ENCODE measurements around the gene DCC. TPM values are rescaled to one million over a fixed set of nuclear protein-coding genes. Genes with fewer than 3 reads are reported as not detected.
"Not testable (repeated sequence)": the region's sequence is repeated elsewhere in the genome, so short reads cannot be mapped to it uniquely, and the experiment has no call there.

Gene DCC
- total RNA-seq, 2 donors from 2014 or later = not detected

DNA sequence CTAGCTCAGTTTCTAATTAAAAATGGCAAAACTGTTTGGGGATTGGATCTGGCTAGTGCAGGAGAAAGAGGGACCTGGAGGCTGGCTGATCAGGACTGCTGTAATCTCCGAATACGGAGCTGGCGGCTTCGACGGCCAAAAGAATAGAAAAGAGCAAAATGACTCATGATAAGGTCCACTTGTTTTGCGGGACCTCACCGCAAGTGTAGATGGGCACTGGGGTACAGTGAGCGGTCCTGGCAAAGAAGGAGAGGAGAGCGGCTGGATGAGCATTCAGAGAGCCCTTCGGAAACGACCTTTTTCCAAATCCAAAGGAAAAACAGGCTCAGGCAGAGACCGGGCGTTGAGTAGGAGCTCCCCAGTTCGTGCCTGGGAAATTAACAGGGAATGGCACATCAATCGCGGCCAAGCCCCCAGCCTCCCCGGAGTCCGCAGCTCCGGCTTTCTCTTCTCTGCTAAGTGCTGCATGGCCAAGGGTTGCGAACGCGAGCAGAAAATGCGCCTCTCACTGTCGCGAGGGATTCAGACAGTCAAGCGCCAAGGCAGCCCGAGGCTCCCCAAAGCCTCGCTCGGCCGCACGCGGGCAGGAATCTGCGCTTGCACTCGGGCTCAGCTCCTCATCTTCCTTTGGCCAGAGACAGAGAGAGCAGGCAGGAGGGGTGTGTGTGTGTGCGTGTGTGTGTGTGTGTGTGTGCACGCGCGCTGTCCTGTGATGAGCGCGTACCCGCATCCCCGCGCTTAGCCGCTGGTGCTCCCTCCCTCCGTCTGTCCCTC, 1.8 kb downstream of the DCC start:
- ATAC-seq (no peak), DNase-seq (ENCODE audit: low spot score in 2 of 2) (no peak)
- Mint-ChIP-seq H3K9me3 (peaks cover 4 to 10% of the 10 kb centered on the region in 2 donors), H3K36me3 (peaks cover 18 to 30% of the 10 kb centered on the region in 2 donors), H3K27ac (no peak overlapping the region)

DNA sequence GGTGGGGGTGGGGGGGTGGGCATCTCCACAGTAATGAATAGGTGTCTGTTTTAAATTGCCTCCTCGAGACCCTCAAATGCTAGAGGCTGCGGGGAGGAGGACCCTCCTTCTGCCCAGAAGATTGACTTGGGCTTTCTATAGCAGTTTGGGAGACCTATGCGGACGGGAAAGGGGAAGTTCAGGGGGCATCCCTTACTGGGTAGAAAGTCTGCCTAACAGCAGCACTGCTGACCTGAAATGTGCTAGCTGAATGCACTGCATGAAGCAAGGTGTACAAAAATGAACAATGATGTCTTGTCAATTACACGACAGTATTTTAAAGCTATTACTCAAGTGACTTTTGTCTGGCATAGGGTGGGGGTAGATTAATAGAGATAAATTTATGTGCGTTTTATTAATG, 2.5 kb downstream of the DCC start:
- Mint-ChIP-seq H3K9me3 (peaks cover 0 to 10% of the 10 kb centered on the region in 2 donors), H3K27ac (no peak overlapping the region), H3K36me3 (peaks cover 18 to 25% of the 10 kb centered on the region in 2 donors)
- DNase-seq (ENCODE audit: low spot score in 2 of 2) (no peak), ATAC-seq (no peak)

DNA sequence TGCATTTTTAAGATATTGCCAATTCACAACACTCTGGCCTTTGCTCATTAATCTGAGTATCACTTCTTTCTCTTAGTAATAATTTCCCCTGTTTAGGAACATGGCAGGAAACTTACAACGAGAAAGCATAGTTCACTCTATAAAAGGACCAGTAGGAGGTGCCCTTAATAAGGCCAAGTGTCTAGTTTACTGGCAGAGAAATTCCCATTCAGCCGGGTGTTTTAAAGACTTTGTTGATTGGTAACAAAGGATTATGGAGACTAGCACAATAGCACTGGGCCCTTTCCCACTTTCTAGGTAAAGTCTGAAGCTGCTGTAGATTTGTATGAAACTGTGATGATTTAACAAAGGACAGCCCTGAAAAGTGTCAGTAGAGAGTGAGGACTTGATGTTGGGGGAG, 3.1 kb downstream of the DCC start:
- peaks cover 0 to 7% of the 10 kb centered on the region in 2 donors for H3K9me3 Mint-ChIP-seq
- H3K36me3 Mint-ChIP-seq = peaks cover 18 to 25% of the 10 kb centered on the region in 2 donors

DNA sequence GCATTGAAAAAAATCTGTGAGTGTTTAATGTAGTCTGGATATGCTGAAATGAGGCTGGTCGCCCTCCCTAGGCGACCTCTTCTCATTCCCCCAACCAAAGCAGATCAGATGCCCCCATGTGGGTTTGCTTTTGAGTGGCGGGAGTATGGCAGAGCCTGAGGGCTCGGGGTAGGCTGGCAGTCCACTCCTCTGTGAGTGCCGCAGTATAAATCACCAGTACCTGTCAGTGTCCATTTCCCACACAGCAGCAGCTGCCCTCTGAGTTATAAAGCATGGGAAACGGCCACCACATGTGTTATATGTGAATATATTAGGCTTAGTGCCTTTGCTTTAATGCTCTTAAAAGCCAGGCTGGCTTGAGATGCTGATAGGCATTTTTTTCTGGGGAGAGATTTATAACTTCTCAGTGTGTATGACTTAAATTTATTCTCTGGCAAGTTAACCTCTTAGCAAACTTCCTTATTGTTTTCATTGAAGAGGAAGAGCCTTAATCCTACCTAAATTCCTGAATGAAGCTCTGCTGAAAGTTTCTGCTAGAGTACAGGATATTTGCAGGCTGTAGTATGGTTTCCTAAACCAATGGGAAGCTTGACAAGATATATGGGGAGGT, 3.8 kb downstream of the DCC start:
- Mint-ChIP-seq H3K27ac (no peak overlapping the region), H3K9me3 (peaks cover 0 to 7% of the 10 kb centered on the region in 2 donors), H3K36me3 (peaks cover 18 to 25% of the 10 kb centered on the region in 2 donors)
- DNase-seq (ENCODE audit: low spot score in 2 of 2) = no peak
- no peak for ATAC-seq

More for the DNA sequence above, 3.1 kb downstream of the DCC start:
- no peak overlapping the region for H3K27ac Mint-ChIP-seq
- DNase-seq (ENCODE audit: low spot score in 2 of 2) = no peak
- no peak for ATAC-seq

DNA sequence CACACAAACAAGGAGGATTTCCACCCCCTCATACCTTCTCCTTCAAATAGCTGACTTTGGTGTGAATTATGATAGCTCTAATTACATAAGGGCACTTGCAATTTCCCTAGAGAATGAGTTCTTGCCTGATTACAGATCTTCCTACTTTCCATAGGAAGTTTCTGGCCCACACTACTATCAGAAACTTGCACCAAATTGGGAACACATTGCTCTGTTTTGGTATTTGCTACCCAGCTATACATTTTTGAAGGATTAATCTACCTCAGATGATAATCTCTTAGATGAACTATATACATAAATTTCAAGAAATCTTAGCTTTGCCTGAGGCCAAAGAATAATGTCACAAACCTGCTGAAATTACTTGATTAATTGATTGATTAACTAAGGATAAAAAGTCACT, 4.9 kb downstream of the DCC start:
- DNase-seq (ENCODE audit: low spot score in 2 of 2) (no peak), ATAC-seq (no peak)
- H3K36me3 Mint-ChIP-seq = peaks cover 16 to 20% of the 10 kb centered on the region in 2 donors
- no peak overlapping the region for H3K27ac Mint-ChIP-seq
- peaks cover 5 to 12% of the 10 kb centered on the region in 2 donors for H3K9me3 Mint-ChIP-seq

DNA sequence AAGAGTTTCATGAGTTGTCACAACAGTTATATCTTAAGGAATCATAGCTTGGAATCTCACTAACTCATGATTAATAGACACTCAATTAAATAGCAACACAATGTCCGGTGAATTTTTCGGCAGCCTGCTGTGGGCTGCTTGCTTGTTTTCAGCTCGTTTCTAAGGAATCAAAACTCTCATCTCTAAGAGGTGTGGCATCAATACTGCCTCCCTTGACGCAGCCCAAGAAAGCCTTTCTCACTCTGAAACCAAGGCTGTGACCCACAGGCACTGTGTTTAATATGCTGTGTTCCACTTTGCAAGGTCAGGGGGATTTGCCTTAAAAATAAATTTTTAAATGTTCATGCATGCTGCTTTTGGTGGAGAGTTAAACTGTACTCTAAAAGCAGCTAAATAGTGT, 5.4 kb downstream of the DCC start:
- Mint-ChIP-seq H3K27ac (no peak overlapping the region), H3K36me3 (peaks cover 11 to 15% of the 10 kb centered on the region in 2 donors), H3K9me3 (peaks cover 5 to 8% of the 10 kb centered on the region in 2 donors)
- ATAC-seq (no peak), DNase-seq (ENCODE audit: low spot score in 2 of 2) (no peak)

DNA sequence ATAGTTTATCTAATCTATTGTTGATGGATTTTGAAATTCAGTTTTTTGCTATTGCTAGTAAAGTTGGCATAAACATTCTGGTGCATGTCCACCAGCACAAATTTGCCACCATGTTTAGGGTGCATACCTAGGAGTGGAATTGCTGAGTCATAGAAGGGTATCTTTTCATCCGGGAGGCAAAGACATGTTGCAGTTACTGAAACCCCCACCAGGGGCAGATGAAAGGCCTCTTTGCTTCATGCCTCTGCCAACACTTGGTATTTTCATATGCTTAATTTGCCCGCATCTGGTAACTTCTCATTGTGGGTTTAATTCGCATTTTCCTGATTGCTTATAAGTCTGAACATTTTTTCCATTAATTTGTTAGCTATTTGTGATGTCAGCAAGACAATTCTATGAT, 8.2 kb downstream of the DCC start:
- Mint-ChIP-seq H3K27ac (no peak overlapping the region), H3K9me3 (peaks cover 6 to 10% of the 10 kb centered on the region in 2 donors), H3K36me3 (no peaks in the 10 kb centered on the region)
- ATAC-seq (no peak), DNase-seq (ENCODE audit: low spot score in 2 of 2) (no peak)

DNA sequence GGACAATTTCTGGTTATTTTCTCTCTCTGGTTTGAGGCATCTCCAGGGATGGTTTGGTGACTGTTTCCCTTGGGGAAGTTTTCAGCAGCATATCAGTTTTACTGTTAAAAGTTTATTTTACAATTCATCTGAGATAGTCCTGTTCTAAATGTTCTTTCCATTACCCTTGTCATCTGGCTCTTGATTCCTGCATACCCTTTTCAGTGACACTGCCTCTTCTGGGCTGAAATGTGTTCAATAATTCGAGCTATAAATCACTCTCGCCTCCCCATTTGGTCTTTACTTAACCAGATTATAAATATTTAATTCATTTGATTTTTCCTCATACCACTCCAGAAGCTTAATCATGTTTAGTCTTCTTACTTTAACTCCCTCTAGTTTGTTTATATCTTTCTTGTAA, 9.5 kb downstream of the DCC start:
- DNase-seq (ENCODE audit: low spot score in 2 of 2) (no peak), ATAC-seq (no peak)
- H3K36me3 Mint-ChIP-seq = no peaks in the 10 kb centered on the region
- no peak overlapping the region for H3K27ac Mint-ChIP-seq
- H3K9me3 Mint-ChIP-seq = peaks cover 6 to 10% of the 10 kb centered on the region in 2 donors

DNA sequence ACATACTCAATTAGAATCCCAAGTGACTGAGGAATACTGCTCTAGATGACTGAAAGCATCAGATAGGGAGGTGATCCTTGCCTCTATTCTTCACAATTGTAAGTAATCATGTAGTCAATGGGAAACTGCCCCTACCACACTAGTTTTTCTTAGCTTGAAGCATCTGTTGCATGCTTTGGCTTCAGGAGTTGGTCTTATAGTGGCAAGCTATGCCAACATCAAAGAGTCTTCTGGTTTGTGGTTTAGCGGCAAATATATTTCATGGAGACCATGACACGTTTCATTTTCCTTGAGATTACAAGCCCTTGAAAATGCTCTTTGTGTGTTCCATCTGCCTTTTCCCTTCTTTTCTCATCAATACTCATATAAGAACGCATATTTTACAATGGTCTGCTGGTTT, 12.9 kb downstream of the DCC start:
- DNase-seq (ENCODE audit: low spot score in 2 of 2) (no peak), ATAC-seq (no peak)
- H3K36me3 Mint-ChIP-seq = no peaks in the 10 kb centered on the region
- peaks cover 10 to 11% of the 10 kb centered on the region in 2 donors for H3K9me3 Mint-ChIP-seq
- H3K27ac Mint-ChIP-seq = no peak overlapping the region

DNA sequence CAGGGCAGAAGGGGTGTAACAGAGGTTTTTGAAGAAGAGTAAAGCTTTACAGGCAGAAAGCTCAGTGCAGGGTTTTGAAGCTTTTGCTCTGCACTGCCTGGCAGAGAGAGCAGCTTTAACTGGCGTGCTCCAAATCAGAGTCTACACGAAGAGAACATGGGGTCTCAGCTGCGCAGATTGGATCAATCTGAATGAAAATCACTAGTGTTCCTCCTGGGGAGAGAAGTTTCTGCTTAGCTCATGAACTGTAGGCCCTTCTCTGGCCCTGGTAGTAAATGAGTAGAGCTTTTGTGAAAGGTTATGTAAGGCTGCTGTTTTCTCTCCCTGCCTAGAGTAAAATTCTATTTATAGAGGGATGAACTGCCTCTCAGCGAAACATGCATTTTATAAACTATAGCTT, 13.6 kb downstream of the DCC start:
- no peaks in the 10 kb centered on the region for H3K36me3 Mint-ChIP-seq
- no peak for ATAC-seq

DNA sequence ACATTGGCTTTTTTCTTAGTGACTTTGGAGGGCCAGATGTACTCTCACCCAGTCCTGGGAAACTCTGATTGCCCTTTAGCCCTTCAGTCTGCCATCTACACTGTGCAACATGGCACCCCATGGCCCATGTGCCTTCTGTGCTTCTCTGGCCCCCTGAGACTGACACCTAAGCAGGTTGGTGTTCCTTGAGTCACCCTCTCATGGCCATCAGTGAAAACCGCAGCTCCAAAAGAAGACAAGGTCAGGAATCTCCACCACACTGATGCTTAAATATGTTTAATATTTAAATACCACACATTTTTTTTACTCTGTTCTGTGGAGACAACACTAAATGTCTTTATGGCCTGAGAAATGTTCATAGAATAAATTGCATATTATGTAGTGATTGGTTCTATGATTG, 23.9 kb downstream of the DCC start:
- peaks cover 7 to 16% of the 10 kb centered on the region in 2 donors for H3K9me3 Mint-ChIP-seq
- DNase-seq (ENCODE audit: low spot score in 2 of 2) (no peak), ATAC-seq (no peak)
- H3K27ac Mint-ChIP-seq = no peak overlapping the region
- peaks cover 0 to 4% of the 10 kb centered on the region in 2 donors for H3K36me3 Mint-ChIP-seq

More for the DNA sequence above, 13.6 kb downstream of the DCC start:
- DNase-seq (ENCODE audit: low spot score in 2 of 2) = no peak
- Mint-ChIP-seq H3K9me3 (peaks cover 15% of the 10 kb centered on the region in 2 donors), H3K27ac (no peak overlapping the region)

DNA sequence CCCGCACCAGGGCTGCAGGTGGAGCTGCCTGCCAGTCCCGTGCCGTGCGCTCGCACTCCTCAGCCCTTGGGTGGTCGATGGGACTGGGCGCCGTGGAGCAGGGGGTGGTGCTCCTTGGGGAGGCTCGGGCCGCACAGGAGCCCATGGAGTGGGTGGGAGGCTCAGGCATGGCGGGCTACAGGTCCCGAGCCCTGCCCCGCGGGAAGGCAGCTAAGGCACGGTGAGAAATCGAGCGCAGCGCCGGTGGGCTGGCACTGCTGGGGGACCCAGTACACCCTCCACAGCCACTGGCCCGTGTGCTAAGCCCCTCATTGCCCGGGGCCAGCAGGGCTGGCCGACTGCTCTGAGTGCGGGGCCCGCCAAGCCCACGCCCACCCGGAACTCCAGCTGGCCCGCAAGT, 26.9 kb downstream of the DCC start:
- ATAC-seq; H3K36me3 Mint-ChIP-seq; H3K27ac Mint-ChIP-seq; H3K9me3 Mint-ChIP-seq; DNase-seq (ENCODE audit: low spot score in 2 of 2): not testable (repeated sequence)

DNA sequence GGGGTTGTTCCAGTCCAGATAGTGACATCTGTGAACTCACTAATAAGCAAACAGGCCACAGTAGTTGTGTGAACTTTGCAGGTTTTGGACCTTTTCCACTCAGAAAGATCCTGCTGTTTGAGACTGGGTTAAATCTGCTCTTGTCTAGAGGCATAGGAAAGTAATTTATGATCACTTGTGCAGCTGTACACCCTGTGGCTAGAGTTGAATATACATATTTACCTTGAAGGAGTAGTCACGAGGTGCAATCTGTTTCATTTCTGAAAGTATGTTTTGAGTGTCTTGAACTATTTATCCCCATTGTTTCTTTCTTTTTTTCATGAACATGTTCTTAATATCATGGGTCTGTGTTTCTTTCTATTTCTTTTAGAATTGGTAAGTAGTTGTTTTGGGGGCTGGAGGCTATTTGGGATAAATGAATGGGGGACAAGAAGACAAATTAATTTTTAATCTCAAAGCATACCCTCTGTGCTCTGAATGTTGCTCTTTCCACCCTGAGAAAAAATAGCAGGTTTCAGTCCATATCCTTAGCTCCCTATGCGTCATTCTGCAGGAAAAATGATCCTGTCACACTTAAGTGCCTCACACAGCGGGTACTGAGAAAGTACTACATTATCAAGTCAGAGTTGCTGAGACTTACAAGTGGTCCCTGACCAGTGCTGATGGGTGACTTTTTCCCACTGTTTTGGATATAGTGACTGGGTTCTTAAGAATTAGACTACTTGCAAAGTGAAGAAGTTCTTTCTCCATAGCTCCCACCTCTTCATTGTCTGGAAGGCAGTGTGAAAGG, 28.2 kb downstream of the DCC start:
- no peak for ATAC-seq
- H3K36me3 Mint-ChIP-seq = peaks cover 0 to 4% of the 10 kb centered on the region in 2 donors
- H3K27ac Mint-ChIP-seq = no peak overlapping the region
- no peak for DNase-seq (ENCODE audit: low spot score in 2 of 2)
- H3K9me3 Mint-ChIP-seq = peaks cover 4% of the 10 kb centered on the region in 2 donors

DNA sequence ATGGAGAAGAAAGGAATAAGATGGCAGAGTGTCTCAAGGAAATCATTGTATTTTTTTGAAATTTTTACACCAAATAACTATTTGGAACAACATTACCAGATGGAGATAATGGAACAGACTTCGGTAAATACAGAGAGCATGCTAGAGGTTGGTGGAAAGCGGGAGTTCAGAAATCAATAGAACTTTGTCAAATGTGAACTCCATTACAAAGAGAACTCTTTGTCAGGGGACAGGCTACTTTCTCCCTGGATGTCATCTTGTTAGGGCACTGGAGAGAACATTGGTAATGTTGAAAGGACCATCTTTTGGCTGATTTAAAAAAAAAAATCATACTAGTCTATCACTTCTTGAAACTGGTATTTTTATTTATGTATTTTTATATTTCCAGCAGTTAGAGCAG, 30.8 kb downstream of the DCC start:
- Mint-ChIP-seq H3K36me3 (peaks cover 0 to 4% of the 10 kb centered on the region in 2 donors), H3K27ac (no peak overlapping the region), H3K9me3 (peaks cover 4% of the 10 kb centered on the region in 2 donors)
- DNase-seq (ENCODE audit: low spot score in 2 of 2) (no peak), ATAC-seq (no peak)

DNA sequence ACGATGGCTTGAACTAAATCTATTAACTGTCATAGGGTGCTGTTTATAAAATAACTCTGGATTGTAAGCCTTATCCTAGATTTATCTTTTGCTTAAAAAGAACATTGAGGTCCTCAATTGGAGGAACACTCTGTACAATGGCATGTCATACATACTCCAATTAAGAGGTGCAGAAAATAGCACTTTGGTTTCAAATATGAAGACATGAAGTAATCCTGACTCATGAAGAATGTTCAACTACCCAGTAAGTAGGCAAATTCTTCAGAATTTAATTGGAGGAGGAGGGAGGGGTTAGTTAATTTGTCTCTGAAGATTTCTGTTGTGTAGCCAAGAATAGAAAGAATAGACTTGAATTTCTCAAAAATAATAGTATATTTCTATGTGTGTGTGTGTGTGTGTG, 36.1 kb downstream of the DCC start:
- DNase-seq (ENCODE audit: low spot score in 2 of 2) (no peak), ATAC-seq (no peak)
- H3K9me3 Mint-ChIP-seq = no peaks in the 10 kb centered on the region
- H3K36me3 Mint-ChIP-seq = no peaks in the 10 kb centered on the region
- H3K27ac Mint-ChIP-seq = no peak overlapping the region

DNA sequence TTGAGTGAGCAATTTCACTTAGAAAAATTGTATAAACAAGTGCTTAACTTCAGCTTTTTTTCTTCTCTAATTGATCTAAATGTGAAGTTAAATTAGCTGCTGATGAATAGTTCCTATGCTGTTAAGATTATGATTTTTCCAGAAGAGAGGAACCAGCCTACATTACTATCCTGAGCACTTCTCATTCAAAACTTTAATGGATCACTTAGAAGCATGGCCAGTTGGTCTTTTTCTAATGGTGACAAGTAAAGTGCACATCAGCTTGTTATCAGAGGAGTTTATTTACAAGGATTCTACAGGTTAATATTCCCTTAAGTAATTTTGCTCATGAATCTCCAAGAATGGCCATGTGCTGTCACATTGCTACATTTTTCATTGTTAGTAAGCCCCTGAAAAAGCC, 37.1 kb downstream of the DCC start:
- DNase-seq (ENCODE audit: low spot score in 2 of 2) = no peak
- Mint-ChIP-seq H3K9me3 (no peaks in the 10 kb centered on the region), H3K36me3 (no peaks in the 10 kb centered on the region), H3K27ac (no peak overlapping the region)
- no peak for ATAC-seq

DNA sequence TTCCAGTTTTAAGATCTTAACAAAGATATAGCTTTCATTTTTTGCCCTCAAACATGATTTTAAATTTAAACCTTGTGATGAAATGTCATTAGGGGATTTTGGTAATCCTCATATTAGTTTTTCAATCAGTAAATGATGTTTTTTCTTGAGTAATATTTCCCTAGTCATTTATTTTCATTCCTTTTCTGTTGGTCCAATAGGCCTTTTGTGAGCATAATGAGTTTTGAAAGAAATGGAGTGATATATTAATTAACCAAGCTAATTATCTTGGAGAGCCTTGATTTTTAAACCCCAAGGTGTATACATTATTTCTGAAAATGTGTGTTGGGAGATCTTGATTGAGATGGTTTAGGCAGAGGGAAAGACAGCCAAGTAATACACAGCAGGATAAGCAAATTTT, 46.3 kb downstream of the DCC start:
- DNase-seq (ENCODE audit: low spot score in 2 of 2) (no peak), ATAC-seq (no peak)
- no peaks in the 10 kb centered on the region for H3K36me3 Mint-ChIP-seq
- no peak overlapping the region for H3K27ac Mint-ChIP-seq
- peaks cover 0 to 4% of the 10 kb centered on the region in 2 donors for H3K9me3 Mint-ChIP-seq

Data from activated naive CD4-positive, alpha-beta T cell treated with anti-CD3 and anti-CD28 coated beads, Interleukin-2, amount 50 U/mL, for 72 hours (primary cell).